Esophagus squamous epithelium (tissue), 5 donors: ENCODE data around the gene CCBE1. TPM values are rescaled to one million over a fixed set of nuclear protein-coding genes. Genes with fewer than 3 reads are reported as not detected.

ENCODE experiments used
- DNase-seq: peaks from one replicate; lab custom pipeline; 2025; lab: John Stamatoyannopoulos, UW
- H3K27ac ChIP-seq, 4 donors: fragments of 200-600 bp; sonication (generic); one replicate each; pipeline ENCODE4 v1.5.1; 2016 to 2019; ENCODE audit warnings: mild to moderate bottlenecking in 1 of 4
- H3K27me3 ChIP-seq, 4 donors: fragments of 200-600 bp; sonication (generic); 1 replicate in 3 of 4; 2 replicates in 1 of 4; pipeline versions ENCODE4 v1.5.1 to v1.6.0; 2017 to 2021; ENCODE audit warnings: antibody characterized with exemption in 1 of 4
- H3K36me3 ChIP-seq, 3 donors: fragments of 200-600 bp; sonication (generic); one replicate each; pipeline ENCODE4 v1.5.1; 2016 to 2019
- H3K4me1 ChIP-seq, 3 donors: fragments of 200-600 bp; sonication (generic); one replicate each; pipeline ENCODE4 v1.5.1; 2017 to 2019
- H3K4me3 ChIP-seq, 4 donors: fragments of 200-600 bp; sonication (generic); 1 replicate in 3 of 4; 2 replicates in 1 of 4; pipeline ENCODE4 v1.5.1; 2016 to 2019; ENCODE audit warnings: mild to moderate bottlenecking in 2 of 4, moderate library complexity in 1 of 4
- H3K9me3 ChIP-seq, 3 donors: fragments of 200-600 bp; sonication (generic); one replicate each; pipeline ENCODE4 v1.5.1; 2016 to 2019
- POLR2A ChIP-seq, 4 donors: fragments of 450-650 bp; IDR thresholded peaks; one replicate each; pipeline ENCODE4 v1.6.1; 2017; ENCODE audit warnings: antibody characterized with exemption in 4 of 4, mild to moderate bottlenecking in 4 of 4, moderate library complexity in 3 of 4
- WGBS, 2 donors: methylation state at CpG; one replicate each; pipeline ENCODE4 v1.1.5; 2018; 5-methylcytosine and 5-hydroxymethylcytosine counted together
- intact Hi-C: fragments of 100-400 bp; cut with DNase I; formaldehyde crosslinking; loops from one replicate; pipeline ENCODE4 v1.15.0; 2022
- total RNA-seq, 4 donors: library from RNA; depleted of rRNA; stranded (reverse); fragments of >200 nt; gene quantifications; one replicate each; pipeline ENCODE4 v1.1.0, GENCODE V29; 2016
- TF ChIP-seq, protein P1 (sequence below), 6 experiments: fragments of 450-650 bp in 4 of 6; fragments of 200-600 bp in 2 of 6; sonication (generic) in 2 of 6; IDR thresholded peaks; one replicate each; pipeline ENCODE4 v1.5.1; 2016 to 2019; ENCODE audit warnings: antibody characterized with exemption in 6 of 6, mild to moderate bottlenecking in 4 of 6, moderate library complexity in 4 of 6
- donor health status: DM: yes; HTN: yes; CAD: no.

The CCBE1 gene
- total RNA-seq, 4 donors from 2014 or later, result 0.34 to 4.6 (median 1.3) TPM

DNA sequence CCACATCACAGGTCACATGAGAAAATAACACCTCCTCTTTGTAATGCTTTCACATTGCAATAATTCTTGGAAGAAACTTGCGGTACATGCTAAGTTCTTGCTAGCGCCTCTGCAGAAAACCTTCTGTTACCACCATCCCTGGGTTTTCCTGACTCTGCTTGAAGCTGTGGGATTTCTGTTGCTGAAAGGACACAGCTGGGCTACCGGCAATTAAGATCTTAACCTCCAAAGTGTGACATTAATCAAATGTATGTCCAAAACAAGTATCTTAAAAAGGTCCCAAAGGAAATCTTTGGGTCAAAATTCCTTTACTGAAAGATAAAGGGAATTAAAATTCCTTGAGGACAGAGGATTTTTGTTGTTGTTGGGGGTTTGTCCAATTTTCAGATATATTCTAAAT, 7.5 kb downstream of the CCBE1 start:
- no peak for TF ChIP-seq POLR2A (IDR thresholded peaks at IDR 0.05)
- TF ChIP-seq, protein P1, sequence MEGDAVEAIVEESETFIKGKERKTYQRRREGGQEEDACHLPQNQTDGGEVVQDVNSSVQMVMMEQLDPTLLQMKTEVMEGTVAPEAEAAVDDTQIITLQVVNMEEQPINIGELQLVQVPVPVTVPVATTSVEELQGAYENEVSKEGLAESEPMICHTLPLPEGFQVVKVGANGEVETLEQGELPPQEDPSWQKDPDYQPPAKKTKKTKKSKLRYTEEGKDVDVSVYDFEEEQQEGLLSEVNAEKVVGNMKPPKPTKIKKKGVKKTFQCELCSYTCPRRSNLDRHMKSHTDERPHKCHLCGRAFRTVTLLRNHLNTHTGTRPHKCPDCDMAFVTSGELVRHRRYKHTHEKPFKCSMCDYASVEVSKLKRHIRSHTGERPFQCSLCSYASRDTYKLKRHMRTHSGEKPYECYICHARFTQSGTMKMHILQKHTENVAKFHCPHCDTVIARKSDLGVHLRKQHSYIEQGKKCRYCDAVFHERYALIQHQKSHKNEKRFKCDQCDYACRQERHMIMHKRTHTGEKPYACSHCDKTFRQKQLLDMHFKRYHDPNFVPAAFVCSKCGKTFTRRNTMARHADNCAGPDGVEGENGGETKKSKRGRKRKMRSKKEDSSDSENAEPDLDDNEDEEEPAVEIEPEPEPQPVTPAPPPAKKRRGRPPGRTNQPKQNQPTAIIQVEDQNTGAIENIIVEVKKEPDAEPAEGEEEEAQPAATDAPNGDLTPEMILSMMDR (IDR thresholded peaks at IDR 0.05), result no peak
- Histone ChIP-seq H3K4me3 (no peak overlapping the region), H3K36me3 (no peaks in the 10 kb centered on the region), H3K4me1 (peaks cover 0 to 5% (median 0%) of the 10 kb centered on the region in 3 donors), H3K9me3 (no peaks in the 10 kb centered on the region), H3K27ac (no peak overlapping the region), H3K27me3 (peaks cover 0 to 31% (median 0%) of the 10 kb centered on the region in 4 donors)
- DNase-seq, result no peak
- 57 to 63% methylated on average over 3 of the region's 3 CpGs for WGBS, 2 donors
- intact Hi-C loops, result loop anchor here (10.0 kb wide), 2 partner anchors 125 to 225 kb away; no protein-coding TSS in a partner anchor

DNA sequence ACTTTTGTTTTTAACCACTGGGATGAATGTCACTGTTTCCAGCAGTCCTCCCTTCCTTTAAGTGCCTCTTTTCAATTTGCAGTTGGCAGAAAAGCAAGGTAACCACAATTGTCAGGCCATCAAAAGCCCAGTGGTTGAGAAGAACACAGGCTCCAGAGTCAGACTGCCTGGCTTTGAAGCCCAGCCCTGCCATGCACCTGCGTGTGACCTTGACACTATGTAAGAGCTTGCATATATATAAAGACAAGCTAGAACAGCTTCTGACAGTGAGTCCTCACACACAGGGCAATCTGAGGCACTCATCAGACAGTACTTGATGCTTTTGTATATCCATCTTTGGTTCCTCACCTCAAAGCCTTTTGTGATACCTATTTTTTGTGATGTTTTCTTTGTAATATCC, 11.0 kb downstream of the CCBE1 start:
- WGBS, 2 donors, result 57 to 62% methylated on average over 1 of the region's 1 CpG
- intact Hi-C loops, result no loop called here
- peaks cover 0 to 5% (median 0%) of the 10 kb centered on the region in 3 donors for H3K4me1 ChIP-seq

DNA sequence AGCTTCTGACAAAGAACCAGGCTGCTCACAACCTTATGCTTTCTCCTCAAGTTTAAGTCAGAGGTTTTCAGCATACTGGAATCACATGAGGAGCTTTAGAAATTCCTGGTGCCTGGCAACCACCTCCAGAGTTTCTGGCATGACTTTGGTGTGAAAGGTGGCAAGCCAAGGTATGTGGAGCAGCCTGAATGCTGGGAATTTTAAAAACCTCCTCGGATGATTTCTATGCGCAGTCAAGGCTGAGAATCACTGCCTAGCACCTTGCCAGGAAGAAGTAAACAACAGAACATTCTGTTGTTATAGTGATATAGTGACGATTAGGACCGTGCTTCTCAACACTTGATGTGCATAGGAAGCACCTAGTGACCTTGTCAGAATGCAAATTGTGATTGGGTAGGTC, 11.7 kb downstream of the CCBE1 start:
- Histone ChIP-seq H3K4me1 (peaks cover 0 to 5% (median 0%) of the 10 kb centered on the region in 3 donors), H3K27me3 (peaks cover 0 to 4% (median 0%) of the 10 kb centered on the region in 4 donors), H3K36me3 (no peaks in the 10 kb centered on the region), H3K9me3 (no peaks in the 10 kb centered on the region), H3K4me3 (no peak overlapping the region), H3K27ac (peak overlapping the region in 1 of 4 donors; percentile 31)
- TF ChIP-seq, protein P1 (IDR thresholded peaks at IDR 0.05), result no peak
- no peak for TF ChIP-seq POLR2A (IDR thresholded peaks at IDR 0.05)
- DNase-seq, result no peak
- WGBS, 2 donors, result 20 to 29% methylated on average over 4 of the region's 4 CpGs
- intact Hi-C loops, result no loop called here

More for the DNA sequence above, 11.0 kb downstream of the CCBE1 start:
- no peak for DNase-seq
- Histone ChIP-seq H3K27ac (no peak overlapping the region), H3K4me3 (no peak overlapping the region), H3K27me3 (peaks cover 0 to 10% (median 0%) of the 10 kb centered on the region in 4 donors), H3K36me3 (no peaks in the 10 kb centered on the region), H3K9me3 (no peaks in the 10 kb centered on the region)
- TF ChIP-seq, protein P1 (IDR thresholded peaks at IDR 0.05), result no peak
- TF ChIP-seq POLR2A (IDR thresholded peaks at IDR 0.05), result no peak

DNA sequence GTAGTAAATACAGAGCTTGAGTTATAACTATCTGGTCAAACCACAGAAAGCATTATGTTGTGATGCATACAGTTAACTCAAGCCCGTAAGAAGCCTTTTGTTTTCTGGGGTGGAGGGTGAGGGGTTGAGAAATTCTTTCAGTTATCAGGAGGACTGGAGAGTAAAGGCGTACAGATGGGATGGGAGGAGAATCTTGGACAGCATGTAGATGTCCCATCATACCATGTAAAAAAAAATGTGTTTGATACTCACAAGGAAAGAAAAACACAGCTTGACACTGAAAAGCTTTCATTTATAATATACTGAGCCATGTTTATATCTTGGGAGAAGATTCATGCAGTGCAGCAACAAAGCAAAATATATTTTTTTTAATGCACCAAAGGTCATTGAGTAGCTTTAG, 12.4 kb downstream of the CCBE1 start:
- DNase-seq, result no peak
- H3K4me1 ChIP-seq, result peaks cover 0 to 5% (median 0%) of the 10 kb centered on the region in 3 donors
- no peaks in the 10 kb centered on the region for H3K27me3 ChIP-seq
- no peaks in the 10 kb centered on the region for H3K36me3 ChIP-seq
- WGBS, 2 donors, result 56 to 70% methylated on average over 2 of the region's 2 CpGs
- H3K27ac ChIP-seq, result no peak overlapping the region
- no peak overlapping the region for H3K4me3 ChIP-seq
- H3K9me3 ChIP-seq, result no peaks in the 10 kb centered on the region
- TF ChIP-seq POLR2A (IDR thresholded peaks at IDR 0.05), result no peak
- TF ChIP-seq, protein P1 (IDR thresholded peaks at IDR 0.05), result no peak
- intact Hi-C loops, result no loop called here

DNA sequence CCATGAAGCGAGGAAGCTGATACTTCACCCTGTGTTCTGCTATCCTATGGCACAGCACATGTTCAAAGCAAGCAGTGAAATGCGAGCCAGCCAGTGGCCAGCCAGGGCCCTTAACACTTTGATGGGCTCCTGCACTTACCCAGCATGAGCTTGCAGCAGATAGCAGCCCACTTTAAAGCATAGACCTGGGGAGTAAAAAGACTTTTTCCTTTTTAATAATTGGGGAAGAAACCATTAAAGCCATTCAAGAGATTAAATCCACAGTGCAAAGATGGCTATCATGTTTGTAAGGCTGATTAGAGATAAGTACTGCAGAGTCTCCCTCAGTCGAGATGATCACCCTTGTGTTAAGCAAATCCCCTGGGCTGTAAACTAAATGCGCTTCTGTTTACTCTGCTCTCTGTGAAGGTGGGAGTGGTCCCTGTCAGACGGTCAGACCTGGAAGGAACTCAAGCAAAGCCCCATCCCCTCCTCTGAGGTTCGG, 15.7 kb downstream of the CCBE1 start:
- intact Hi-C loops, result no loop called here
- Histone ChIP-seq H3K36me3 (no peaks in the 10 kb centered on the region), H3K4me3 (no peak overlapping the region), H3K27ac (no peak overlapping the region), H3K4me1 (peaks cover 0 to 5% (median 0%) of the 10 kb centered on the region in 3 donors), H3K27me3 (no peaks in the 10 kb centered on the region), H3K9me3 (no peaks in the 10 kb centered on the region)
- 53 to 65% methylated on average over 5 to 6 of the region's 6 CpGs for WGBS, 2 donors
- TF ChIP-seq, protein P1 (IDR thresholded peaks at IDR 0.05), result no peak
- TF ChIP-seq POLR2A (IDR thresholded peaks at IDR 0.05), result no peak
- DNase-seq, result no peak
